OCI-LY1 (cell line): ENCODE data around the gene ASCL2.

Experiments
- EZH2 ChIP-seq: fragments of 200-600 bp; sonication (generic), shearing (Covaris generic); IDR thresholded peaks from 2 replicates; pipeline ENCODE4 v1.8.0; 2017; ENCODE audit warnings: borderline replicate concordance, mixed run types, mild to moderate bottlenecking, antibody characterized with exemption, low read length, moderate library complexity, mixed read lengths
- TF ChIP-seq, protein P1 (sequence below): fragments of 200-600 bp; sonication (generic), shearing (Covaris generic); IDR thresholded peaks from 2 replicates; pipeline ENCODE4 v1.5.1; 2017; ENCODE audit warnings: mild to moderate bottlenecking, antibody characterized with exemption, low read length, moderate library complexity, mixed read lengths

DNA sequence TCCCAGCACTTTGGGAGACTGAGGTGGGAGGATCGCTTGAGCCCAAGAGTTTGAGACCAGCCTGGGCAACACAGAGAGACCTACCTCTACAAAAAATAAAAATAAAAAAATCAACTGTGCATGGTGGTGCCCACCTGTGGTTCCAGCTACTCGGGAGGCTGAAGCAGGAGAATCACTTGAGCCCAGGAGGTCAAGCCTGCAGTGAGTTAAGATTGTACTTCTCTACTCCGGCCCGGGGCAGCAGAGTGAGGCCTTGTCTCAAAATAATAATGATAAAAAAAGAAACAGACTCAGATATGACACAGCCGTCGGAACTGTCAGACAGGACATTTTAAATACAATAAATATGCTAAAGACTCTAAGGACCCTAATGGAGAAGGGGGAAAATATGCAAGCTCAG, 18.4 kb downstream of the ASCL2 start:
- TF ChIP-seq, protein P1, sequence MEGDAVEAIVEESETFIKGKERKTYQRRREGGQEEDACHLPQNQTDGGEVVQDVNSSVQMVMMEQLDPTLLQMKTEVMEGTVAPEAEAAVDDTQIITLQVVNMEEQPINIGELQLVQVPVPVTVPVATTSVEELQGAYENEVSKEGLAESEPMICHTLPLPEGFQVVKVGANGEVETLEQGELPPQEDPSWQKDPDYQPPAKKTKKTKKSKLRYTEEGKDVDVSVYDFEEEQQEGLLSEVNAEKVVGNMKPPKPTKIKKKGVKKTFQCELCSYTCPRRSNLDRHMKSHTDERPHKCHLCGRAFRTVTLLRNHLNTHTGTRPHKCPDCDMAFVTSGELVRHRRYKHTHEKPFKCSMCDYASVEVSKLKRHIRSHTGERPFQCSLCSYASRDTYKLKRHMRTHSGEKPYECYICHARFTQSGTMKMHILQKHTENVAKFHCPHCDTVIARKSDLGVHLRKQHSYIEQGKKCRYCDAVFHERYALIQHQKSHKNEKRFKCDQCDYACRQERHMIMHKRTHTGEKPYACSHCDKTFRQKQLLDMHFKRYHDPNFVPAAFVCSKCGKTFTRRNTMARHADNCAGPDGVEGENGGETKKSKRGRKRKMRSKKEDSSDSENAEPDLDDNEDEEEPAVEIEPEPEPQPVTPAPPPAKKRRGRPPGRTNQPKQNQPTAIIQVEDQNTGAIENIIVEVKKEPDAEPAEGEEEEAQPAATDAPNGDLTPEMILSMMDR = no peak
- no peak for TF ChIP-seq EZH2
